GM12878 (cell line): ENCODE results near the gene SNAI3. TPM values are rescaled to one million over a fixed set of nuclear protein-coding genes. Genes with fewer than 3 reads are reported as not detected.

Experiments
- ATAC-seq: fragments of 200-7000 bp; cut with Tn5 transposase; 3 replicates; pipeline ENCODE4 v1.9.1; 2020; ENCODE audit warnings: mild to moderate bottlenecking, moderate library complexity
- BruUV-seq: library from RNA; stranded (reverse); fragments of 400-500 nt; replicated peaks from 2 replicates; lab custom pipeline; 2021; lab: Mats Ljungman, UMichigan
- CTCF ChIA-PET: fragments of 300-600 bp; sonication (Branson Sonifier 250); formaldehyde crosslinking; extraction: SDS; loops from one replicate; lab custom pipeline; 2021; ENCODE audit warnings: inconsistent platforms; lab: Yijun Ruan, JAX
- POLR2A ChIA-PET: fragments of 350-600 bp; formaldehyde crosslinking; extraction: SDS; loops from one replicate; lab custom pipeline; 2021; ENCODE audit warnings: inconsistent platforms; lab: Charles Lee
- RAD21 ChIA-PET: fragments of 300-600 bp; sonication (Branson Sonifier 250); formaldehyde crosslinking; loops from one replicate; lab custom pipeline; 2023; ENCODE audit warnings: antibody characterized with exemption; ENCODE audit not compliant: unreplicated experiment; lab: Charles Lee
- SMC1A ChIA-PET: fragments of 300-600 bp; sonication (Branson Sonifier 250); formaldehyde crosslinking; loops from one replicate; lab custom pipeline; 2023; ENCODE audit not compliant: unreplicated experiment, uncharacterized antibody; lab: Charles Lee
- DNase-seq: peaks from one replicate; pipeline ENCODE4 v3.0.0-alpha.2; 2011; ENCODE audit warnings: low read depth, low spot score
- FAIRE-seq: peaks from 3 replicates; lab custom pipeline; 2011; peaks lifted over from hg19 to GRCh38; lab: Jason Lieb, UNC
- H2AFZ ChIP-seq: 2 replicates; pipeline ENCODE4 v1.6.0; 2011; ENCODE audit warnings: low read depth, low read length, control low read depth; ENCODE audit not compliant: control insufficient read depth
- H3K27ac ChIP-seq: 2 replicates; pipeline ENCODE4 v1.5.1; 2011; ENCODE audit warnings: control low read depth; ENCODE audit not compliant: control insufficient read depth, insufficient read depth
- H3K27me3 ChIP-seq, 2 experiments: replicated peaks in 1 of 2; 2 replicates each; pipeline versions ENCODE4 v1.6.0 to v1.6.1; 2011; ENCODE audit warnings: low read length in 1 of 2; ENCODE audit not compliant: control insufficient read depth in 2 of 2, insufficient read depth in 2 of 2
- H3K36me3 ChIP-seq, 2 experiments: 2 replicates each; pipeline ENCODE4 v1.5.1; 2011; ENCODE audit warnings: low read length in 1 of 2; ENCODE audit not compliant: control insufficient read depth in 2 of 2, insufficient read depth in 2 of 2
- H3K4me1 ChIP-seq: 2 replicates; pipeline ENCODE4 v1.6.1; 2011; ENCODE audit warnings: mild to moderate bottlenecking, low read length, moderate library complexity, mixed read lengths; ENCODE audit not compliant: control insufficient read depth, insufficient read depth
- H3K4me2 ChIP-seq: 2 replicates; pipeline ENCODE4 v1.6.0; 2011; ENCODE audit warnings: control low read depth; ENCODE audit not compliant: control insufficient read depth, insufficient read depth
- H3K4me3 ChIP-seq: fragments of 200-600 bp; sonication (generic); 2 replicates; pipeline ENCODE4 v1.5.1; 2016
- H3K79me2 ChIP-seq: 2 replicates; pipeline ENCODE4 v1.6.0; 2011; ENCODE audit warnings: low read length; ENCODE audit not compliant: control insufficient read depth, insufficient read depth
- H3K9ac ChIP-seq: 2 replicates; pipeline ENCODE4 v1.8.0; 2011; ENCODE audit warnings: low read length, control low read depth, mixed read lengths; ENCODE audit not compliant: control insufficient read depth, insufficient read depth
- H3K9me3 ChIP-seq: replicated peaks from 3 replicates; pipeline ENCODE4 v1.5.1; 2011; ENCODE audit warnings: mild to moderate bottlenecking, low read length; ENCODE audit not compliant: control insufficient read depth, insufficient read depth
- H4K20me1 ChIP-seq: 2 replicates; pipeline ENCODE4 v1.6.0; 2011; ENCODE audit not compliant: control insufficient read depth, insufficient read depth
- CBX3 ChIP-seq: fragments of 200-600 bp; sonication (generic); IDR thresholded peaks from 2 replicates; pipeline ENCODE4 v1.6.1; 2016; ENCODE audit warnings: low read depth, borderline replicate concordance
- CHD2 ChIP-seq: IDR thresholded peaks from 2 replicates; pipeline ENCODE4 v1.6.1; 2011; ENCODE audit warnings: low read depth, low read length, improper control_type of control experiment, borderline replicate concordance
- ZNF24 ChIP-seq: fragments of 450-650 bp; IDR thresholded peaks from 2 replicates; pipeline ENCODE4 v1.6.1; 2017; ENCODE audit warnings: antibody characterized with exemption, mild to moderate bottlenecking
- ZSCAN29 ChIP-seq: fragments of 450-650 bp; IDR thresholded peaks from 2 replicates; pipeline ENCODE4 v1.6.1; 2017; ENCODE audit warnings: mild to moderate bottlenecking, moderate library complexity
- WGBS: methylation state at CpG from one replicate; pipeline ENCODE4 v1.1.6; 2016; ENCODE audit warnings: low lambda C conversion rate; ENCODE audit not compliant: insufficient replicate concordance, insufficient coverage; ENCODE audit errors: missing lambda C conversion rate; 5-methylcytosine and 5-hydroxymethylcytosine counted together
- in situ Hi-C: fragments of 300-500 bp; cut with MboI; formaldehyde crosslinking; loops from 9 replicates; pipeline ENCODE4 v1.14.3; 2018; ENCODE audit warnings: mixed read lengths
- intact Hi-C: fragments of 100-400 bp; cut with micrococcal nuclease; formaldehyde crosslinking; loops from one replicate; pipeline ENCODE4 v1.14.2; 2022; ENCODE audit not compliant: unreplicated experiment
- polyA plus RNA-seq, 11 experiments: library from polyadenylated mRNA; depleted of rRNA in 4 of 11; unstranded in 6 of 11; stranded (reverse) in 5 of 11; fragments of >200 nt; fragmentation: Nextera tagmentation in 4 of 11; fragmentation: Illumina TruSeq in 1 of 11; extraction: Ambion mirVana in 4 of 11; extraction: Trizol in 1 of 11; gene quantifications; 1 replicate in 1 of 11; 2 replicates in 10 of 11; pipeline versions ENCODE4 v1.2.1 to v1.2.3, GENCODE V29; 2011 to 2016; ENCODE audit warnings: inconsistent platforms in 2 of 11, missing spikeins in 2 of 11, low read depth in 1 of 11
- total RNA-seq, 4 experiments: library from RNA; depleted of rRNA in 3 of 4; stranded (reverse); fragments of >200 nt in 3 of 4; fragmentation: Illumina TruSeq in 1 of 4; extraction: Trizol in 1 of 4; gene quantifications; 2 replicates each; pipeline versions ENCODE4 v1.2.1 to v1.2.3, GENCODE V29; 2013 to 2021
- TF ChIP-seq, protein P1 (sequence below): IDR thresholded peaks from 2 replicates; pipeline ENCODE4 v1.6.1; 2012; ENCODE audit warnings: improper control_type of control experiment, low read depth, low read length; ENCODE audit not compliant: insufficient replicate concordance
- TF ChIP-seq, protein P2 (sequence below): IDR thresholded peaks from 2 replicates; pipeline ENCODE4 v1.6.1; 2011; ENCODE audit warnings: mild to moderate bottlenecking, low read depth, low read length, moderate library complexity; ENCODE audit not compliant: insufficient replicate concordance

SNAI3 gene
- total and polyA plus RNA-seq, 10 of the 15 experiments (the other 5 are each of a cell fraction or from before 2014, with no cell fraction given) = 0.21 to 7.4 (median 3.0) TPM

DNA sequence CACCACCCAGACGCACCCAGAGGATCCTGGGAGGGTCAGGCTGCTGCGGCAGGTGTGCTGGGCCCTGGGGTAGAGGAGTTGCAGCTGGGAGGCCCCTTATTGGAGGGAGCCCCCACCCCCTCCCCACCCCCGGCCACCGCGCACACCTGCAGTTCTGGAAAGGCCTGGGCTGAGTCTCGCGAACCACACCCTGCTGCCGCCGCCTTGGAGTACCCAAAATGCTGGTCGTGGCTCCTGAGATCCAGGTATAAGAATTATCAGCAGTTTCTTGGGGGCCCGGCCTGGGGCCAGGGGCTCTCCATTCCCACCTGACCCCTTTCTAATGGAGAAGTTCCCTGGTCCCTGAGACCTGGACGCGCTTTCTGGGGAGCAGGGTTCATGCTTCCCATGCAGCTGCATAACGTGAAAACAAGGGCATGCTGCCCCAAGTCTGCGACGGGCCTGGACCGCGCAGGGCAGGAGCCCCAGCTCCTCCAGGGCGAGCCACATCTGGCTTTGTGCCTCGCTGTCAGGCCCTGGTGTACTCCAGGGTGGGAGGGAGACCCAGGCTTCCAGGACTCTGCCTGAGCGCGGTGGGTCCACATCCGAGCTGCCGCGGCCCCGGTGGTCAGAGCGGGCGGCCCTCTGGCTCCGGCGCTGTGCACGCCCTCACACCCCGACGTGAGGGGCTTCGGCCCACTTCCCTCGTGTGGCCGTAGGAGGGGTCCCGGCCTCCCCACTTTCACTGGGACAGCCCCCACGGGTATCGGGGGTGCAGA lies 7.3 kb upstream of the SNAI3 start:
- no peaks in the 10 kb centered on the region for H3K9me3 ChIP-seq
- peaks cover 12% of the 10 kb centered on the region for H3K4me1 ChIP-seq
- no peak overlapping the region for H3K9ac ChIP-seq
- no TSS peak for BruUV-seq
- no peak for FAIRE-seq
- H3K27ac ChIP-seq = no peak overlapping the region
- H3K79me2 ChIP-seq = no peaks in the 10 kb centered on the region
- SMC1A ChIA-PET = no interaction called here
- CTCF ChIA-PET = no interaction called here
- in situ Hi-C loops (no loop called here), intact Hi-C loops (no loop called here)
- H3K27me3 ChIP-seq = no peaks in the 10 kb centered on the region; a peak in 1 of 4 replicates
- H4K20me1 ChIP-seq = no peaks in the 10 kb centered on the region
- no peak overlapping the region for H2AFZ ChIP-seq
- no peak for ATAC-seq
- no peak overlapping the region for H3K4me2 ChIP-seq
- H3K4me3 ChIP-seq = no peak overlapping the region
- RAD21 ChIA-PET = no interaction called here
- TF ChIP-seq ZNF24 (no peak), CBX3 (no peak), CHD2 (no peak), ZSCAN29 (no peak)
- TF ChIP-seq, protein P1, sequence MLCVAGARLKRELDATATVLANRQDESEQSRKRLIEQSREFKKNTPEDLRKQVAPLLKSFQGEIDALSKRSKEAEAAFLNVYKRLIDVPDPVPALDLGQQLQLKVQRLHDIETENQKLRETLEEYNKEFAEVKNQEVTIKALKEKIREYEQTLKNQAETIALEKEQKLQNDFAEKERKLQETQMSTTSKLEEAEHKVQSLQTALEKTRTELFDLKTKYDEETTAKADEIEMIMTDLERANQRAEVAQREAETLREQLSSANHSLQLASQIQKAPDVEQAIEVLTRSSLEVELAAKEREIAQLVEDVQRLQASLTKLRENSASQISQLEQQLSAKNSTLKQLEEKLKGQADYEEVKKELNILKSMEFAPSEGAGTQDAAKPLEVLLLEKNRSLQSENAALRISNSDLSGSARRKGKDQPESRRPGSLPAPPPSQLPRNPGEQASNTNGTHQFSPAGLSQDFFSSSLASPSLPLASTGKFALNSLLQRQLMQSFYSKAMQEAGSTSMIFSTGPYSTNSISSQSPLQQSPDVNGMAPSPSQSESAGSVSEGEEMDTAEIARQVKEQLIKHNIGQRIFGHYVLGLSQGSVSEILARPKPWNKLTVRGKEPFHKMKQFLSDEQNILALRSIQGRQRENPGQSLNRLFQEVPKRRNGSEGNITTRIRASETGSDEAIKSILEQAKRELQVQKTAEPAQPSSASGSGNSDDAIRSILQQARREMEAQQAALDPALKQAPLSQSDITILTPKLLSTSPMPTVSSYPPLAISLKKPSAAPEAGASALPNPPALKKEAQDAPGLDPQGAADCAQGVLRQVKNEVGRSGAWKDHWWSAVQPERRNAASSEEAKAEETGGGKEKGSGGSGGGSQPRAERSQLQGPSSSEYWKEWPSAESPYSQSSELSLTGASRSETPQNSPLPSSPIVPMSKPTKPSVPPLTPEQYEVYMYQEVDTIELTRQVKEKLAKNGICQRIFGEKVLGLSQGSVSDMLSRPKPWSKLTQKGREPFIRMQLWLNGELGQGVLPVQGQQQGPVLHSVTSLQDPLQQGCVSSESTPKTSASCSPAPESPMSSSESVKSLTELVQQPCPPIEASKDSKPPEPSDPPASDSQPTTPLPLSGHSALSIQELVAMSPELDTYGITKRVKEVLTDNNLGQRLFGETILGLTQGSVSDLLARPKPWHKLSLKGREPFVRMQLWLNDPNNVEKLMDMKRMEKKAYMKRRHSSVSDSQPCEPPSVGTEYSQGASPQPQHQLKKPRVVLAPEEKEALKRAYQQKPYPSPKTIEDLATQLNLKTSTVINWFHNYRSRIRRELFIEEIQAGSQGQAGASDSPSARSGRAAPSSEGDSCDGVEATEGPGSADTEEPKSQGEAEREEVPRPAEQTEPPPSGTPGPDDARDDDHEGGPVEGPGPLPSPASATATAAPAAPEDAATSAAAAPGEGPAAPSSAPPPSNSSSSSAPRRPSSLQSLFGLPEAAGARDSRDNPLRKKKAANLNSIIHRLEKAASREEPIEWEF = no peak
- TF ChIP-seq, protein P2, sequence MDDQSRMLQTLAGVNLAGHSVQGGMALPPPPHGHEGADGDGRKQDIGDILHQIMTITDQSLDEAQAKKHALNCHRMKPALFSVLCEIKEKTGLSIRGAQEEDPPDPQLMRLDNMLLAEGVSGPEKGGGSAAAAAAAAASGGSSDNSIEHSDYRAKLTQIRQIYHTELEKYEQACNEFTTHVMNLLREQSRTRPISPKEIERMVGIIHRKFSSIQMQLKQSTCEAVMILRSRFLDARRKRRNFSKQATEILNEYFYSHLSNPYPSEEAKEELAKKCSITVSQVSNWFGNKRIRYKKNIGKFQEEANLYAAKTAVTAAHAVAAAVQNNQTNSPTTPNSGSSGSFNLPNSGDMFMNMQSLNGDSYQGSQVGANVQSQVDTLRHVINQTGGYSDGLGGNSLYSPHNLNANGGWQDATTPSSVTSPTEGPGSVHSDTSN = no peak
- POLR2A ChIA-PET = no interaction called here
- WGBS = 85% methylated on average over 34 of the region's 39 CpGs
- no peak for DNase-seq
- H3K36me3 ChIP-seq = peaks cover 0 to 6% of the 10 kb centered on the region in 2 experiments; a peak in 2 of 4 replicates
